SK-N-SH (cell line): ENCODE results near the gene LRIG1. TPM values are rescaled to one million over a fixed set of nuclear protein-coding genes. Genes with fewer than 3 reads are reported as not detected.
A peak's percentile ranks its signal among the peaks of the same experiment; 100 is the strongest.

Experiments used
- CTCF ChIA-PET: fragments of 300-600, 350-600 bp; formaldehyde crosslinking; extraction: SDS; loops from one replicate; lab custom pipeline; 2021; lab: Yijun Ruan, JAX
- POLR2A ChIA-PET: fragments of 350-600 bp; sonication (Branson Sonifier 250); formaldehyde crosslinking; extraction: SDS; loops from one replicate; lab custom pipeline; 2020; ENCODE audit warnings: antibody characterized with exemption, inconsistent platforms; lab: Yijun Ruan, JAX
- DNase-seq: peaks from one replicate; pipeline ENCODE4 v3.0.0; 2012
- H2AFZ ChIP-seq: fragments of 200-600 bp; sonication (generic); 2 replicates; pipeline ENCODE4 v1.8.1; 2016; ENCODE audit warnings: antibody characterized with exemption, mild to moderate bottlenecking, low read depth
- H3F3A ChIP-seq: fragments of 200-600 bp; sonication (generic); replicated peaks from 2 replicates; pipeline ENCODE3; 2016; ENCODE audit warnings: antibody characterized with exemption, mild to moderate bottlenecking; ENCODE audit not compliant: insufficient read depth
- H3K27ac ChIP-seq, 2 experiments: fragments of 200-500 bp in 1 of 2; fragments of 200-600 bp in 1 of 2; sonication (Bioruptor generic) in 1 of 2; sonication (generic), shearing (Covaris generic) in 1 of 2; 2 replicates each; pipeline versions ENCODE4 v1.5.1 to v1.6.1; 2014 to 2016; ENCODE audit warnings: low read depth in 2 of 2, inconsistent platforms in 1 of 2, low read length in 1 of 2, mild to moderate bottlenecking in 1 of 2, mixed read lengths in 1 of 2
- H3K27me3 ChIP-seq: fragments of 200-600 bp; sonication (generic), shearing (Covaris generic); 2 replicates; pipeline ENCODE4 v1.6.1; 2016; ENCODE audit warnings: mixed run types; ENCODE audit not compliant: insufficient read depth
- H3K36me3 ChIP-seq, 2 experiments: fragments of 200-500 bp in 1 of 2; fragments of 200-600 bp in 1 of 2; sonication (Bioruptor generic) in 1 of 2; sonication (generic) in 1 of 2; replicated peaks in 1 of 2; 2 replicates each; pipeline versions ENCODE3 to v1.5.1; 2014 to 2016; ENCODE audit warnings: low read length in 1 of 2, mild to moderate bottlenecking in 1 of 2; ENCODE audit not compliant: insufficient read depth in 2 of 2, control insufficient read depth in 1 of 2
- H3K4me1 ChIP-seq, 2 experiments: fragments of 200-500 bp in 1 of 2; fragments of 200-600 bp in 1 of 2; sonication (Bioruptor generic) in 1 of 2; sonication (generic), shearing (Covaris generic) in 1 of 2; 2 replicates each; pipeline versions ENCODE4 v1.5.1 to v1.6.1; 2014 to 2016; ENCODE audit warnings: low read depth in 1 of 2, low read length in 1 of 2, mixed run types in 1 of 2; ENCODE audit not compliant: insufficient read depth in 2 of 2, control insufficient read depth in 1 of 2
- H3K4me2 ChIP-seq: fragments of 200-600 bp; sonication (generic), shearing (Covaris generic); 2 replicates; pipeline ENCODE4 v1.6.1; 2017; ENCODE audit warnings: mixed run types
- H3K4me3 ChIP-seq, 2 experiments: fragments of 200-500 bp in 1 of 2; fragments of 200-600 bp in 1 of 2; sonication (Bioruptor generic) in 1 of 2; sonication (generic), shearing (Covaris generic) in 1 of 2; 2 replicates each; pipeline versions ENCODE4 v1.5.1 to v1.8.1; 2014 to 2016; ENCODE audit warnings: low read depth in 2 of 2, inconsistent platforms in 1 of 2, low read length in 1 of 2, mild to moderate bottlenecking in 1 of 2, mixed read lengths in 1 of 2, moderate library complexity in 1 of 2
- H3K79me2 ChIP-seq: fragments of 200-600 bp; sonication (generic); 2 replicates; pipeline ENCODE4 v1.8.1; 2017; ENCODE audit warnings: mild to moderate bottlenecking; ENCODE audit not compliant: insufficient read depth
- H3K9ac ChIP-seq: fragments of 200-600 bp; sonication (generic); 2 replicates; pipeline ENCODE4 v1.6.1; 2017; ENCODE audit warnings: mixed run types
- H3K9me2 ChIP-seq: fragments of 200-600 bp; sonication (generic); 2 replicates; pipeline ENCODE4 v1.6.1; 2017; ENCODE audit warnings: mixed run types
- H3K9me3 ChIP-seq: fragments of 200-600 bp; sonication (generic); 2 replicates; pipeline ENCODE4 v1.6.1; 2017; ENCODE audit warnings: mixed run types, mild to moderate bottlenecking, moderate library complexity
- H4K20me1 ChIP-seq: fragments of 200-600 bp; sonication (generic); 2 replicates; pipeline ENCODE4 v1.6.1; 2017; ENCODE audit warnings: mild to moderate bottlenecking, mixed run types; ENCODE audit not compliant: insufficient read depth
- EP300 ChIP-seq, 2 experiments: IDR thresholded peaks; 2 replicates each; pipeline versions ENCODE4 v1.4.0 to v1.6.1; 2012; ENCODE audit warnings: borderline replicate concordance in 1 of 2, low read depth in 1 of 2, low read length in 1 of 2
- FOXJ3 ChIP-seq: sonication (generic); formaldehyde crosslinking; IDR thresholded peaks from 2 replicates; pipeline ENCODE4 v1.5.1; 2020; ENCODE audit warnings: mild to moderate bottlenecking, missing genetic modification reagents
- GATA2 ChIP-seq: sonication (generic); formaldehyde crosslinking; IDR thresholded peaks from 2 replicates; pipeline ENCODE4 v1.5.0; 2020; ENCODE audit warnings: mild to moderate bottlenecking, missing genetic modification reagents
- MXI1 ChIP-seq: IDR thresholded peaks from 2 replicates; pipeline ENCODE4 v1.6.1; 2012; ENCODE audit warnings: mild to moderate bottlenecking, low read depth, low read length, improper control_type of control experiment
- PBX3 ChIP-seq: IDR thresholded peaks from 2 replicates; pipeline ENCODE4; 2012
- POLR2AphosphoS5 ChIP-seq: IDR thresholded peaks from 2 replicates; pipeline ENCODE4 v1.6.1; 2012; ENCODE audit warnings: low read depth, low read length
- REST ChIP-seq: IDR thresholded peaks from 2 replicates; pipeline ENCODE4 v1.6.1; 2012; ENCODE audit warnings: mild to moderate bottlenecking, low read depth, low read length, moderate library complexity
- SIN3A ChIP-seq: IDR thresholded peaks from 2 replicates; pipeline ENCODE4 v1.6.1; 2012; ENCODE audit warnings: low read depth, mild to moderate bottlenecking, low read length, moderate library complexity, borderline replicate concordance
- SMC3 ChIP-seq: IDR thresholded peaks from 2 replicates; pipeline ENCODE4 v1.6.1; 2012; ENCODE audit warnings: low read depth, low read length, improper control_type of control experiment
- TCF12 ChIP-seq: IDR thresholded peaks from 2 replicates; pipeline ENCODE4 v1.4.0; 2012
- YY1 ChIP-seq: IDR thresholded peaks from 2 replicates; pipeline ENCODE4 v1.4.0; 2012; ENCODE audit warnings: low read depth, mild to moderate bottlenecking
- WGBS: methylation state at CpG from one replicate; pipeline ENCODE4 v1.1.6; 2017; ENCODE audit warnings: low lambda C conversion rate; 5-methylcytosine and 5-hydroxymethylcytosine counted together
- polyA plus RNA-seq, 3 experiments: library from polyadenylated mRNA; depleted of rRNA; stranded (reverse); fragments of >200 nt; gene quantifications; 2 replicates each; pipeline ENCODE4 v1.2.3, GENCODE V29; 2012
- TF ChIP-seq, protein P1 (sequence below): IDR thresholded peaks from 2 replicates; pipeline ENCODE4 v1.4.0; 2012; ENCODE audit warnings: low read depth, borderline replicate concordance
- TF ChIP-seq, protein P2 (sequence below): IDR thresholded peaks from 2 replicates; pipeline ENCODE4 v1.4.0; 2012; ENCODE audit warnings: low read depth
- TF ChIP-seq, protein P3 (sequence below): fragments of 150-350 bp; IDR thresholded peaks from 2 replicates; pipeline ENCODE4 v1.6.1; 2017; ENCODE audit warnings: antibody characterized with exemption, low read length, low read depth, borderline replicate concordance

The LRIG1 gene
- polyA plus RNA-seq, 1 of the 3 experiments (the other 2 are of a cell fraction) = 1.7 TPM

GRCh38 chr3:66483006-66483405 lies 17.8 kb downstream of the LRIG1 start (continued):
- no peak for TF ChIP-seq REST

DNA sequence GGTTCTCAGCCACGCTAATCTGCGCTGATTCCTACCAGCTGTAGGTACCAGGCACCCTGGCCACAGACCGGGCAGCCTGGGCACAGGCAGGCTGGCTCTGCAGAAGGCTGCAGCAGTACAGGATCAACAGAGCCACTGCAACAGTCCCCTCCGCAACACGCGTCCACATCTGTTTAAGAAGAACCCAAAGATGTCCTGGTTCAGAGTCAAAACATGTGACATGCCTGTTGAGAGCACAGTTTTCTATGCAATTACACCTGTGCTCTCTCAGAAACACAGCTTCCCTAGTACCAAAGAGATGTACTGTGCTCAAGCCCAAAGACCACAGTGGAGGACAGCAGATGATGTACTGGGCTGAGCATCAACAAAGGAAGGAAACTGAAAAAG lies 18.8 kb downstream of the LRIG1 start:
- H3K27me3 ChIP-seq = no peaks in the 10 kb centered on the region
- no peak overlapping the region for H2AFZ ChIP-seq
- H3K9ac ChIP-seq = no peak overlapping the region
- H3K9me2 ChIP-seq = no peaks in the 10 kb centered on the region
- H3K36me3 ChIP-seq = no peaks in the 10 kb centered on the region
- TF ChIP-seq, protein P1, sequence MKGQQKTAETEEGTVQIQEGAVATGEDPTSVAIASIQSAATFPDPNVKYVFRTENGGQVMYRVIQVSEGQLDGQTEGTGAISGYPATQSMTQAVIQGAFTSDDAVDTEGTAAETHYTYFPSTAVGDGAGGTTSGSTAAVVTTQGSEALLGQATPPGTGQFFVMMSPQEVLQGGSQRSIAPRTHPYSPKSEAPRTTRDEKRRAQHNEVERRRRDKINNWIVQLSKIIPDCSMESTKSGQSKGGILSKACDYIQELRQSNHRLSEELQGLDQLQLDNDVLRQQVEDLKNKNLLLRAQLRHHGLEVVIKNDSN = no peak
- TF ChIP-seq TCF12 = no peak
- TF ChIP-seq PBX3 = no peak
- H3K27ac ChIP-seq = no peak overlapping the region
- ChIA-PET CTCF (interaction anchor here (1.2 kb wide), 1 partner anchor 15 kb away, joined by 3 read pairs; no protein-coding TSS in a partner anchor), POLR2A (no interaction called here)
- DNase-seq = peak; percentile 21
- H3K79me2 ChIP-seq = no peaks in the 10 kb centered on the region
- peaks cover 0 to 9% of the 10 kb centered on the region in 2 experiments; a peak in 2 of 4 replicates for H3K4me1 ChIP-seq
- H3K9me3 ChIP-seq = no peaks in the 10 kb centered on the region
- H3K4me3 ChIP-seq = no peak overlapping the region
- H3K4me2 ChIP-seq = no peak overlapping the region
- no peaks in the 10 kb centered on the region for H4K20me1 ChIP-seq
- H3F3A ChIP-seq = no peaks in the 10 kb centered on the region
- WGBS = 88% methylated on average over 6 of the region's 6 CpGs

DNA sequence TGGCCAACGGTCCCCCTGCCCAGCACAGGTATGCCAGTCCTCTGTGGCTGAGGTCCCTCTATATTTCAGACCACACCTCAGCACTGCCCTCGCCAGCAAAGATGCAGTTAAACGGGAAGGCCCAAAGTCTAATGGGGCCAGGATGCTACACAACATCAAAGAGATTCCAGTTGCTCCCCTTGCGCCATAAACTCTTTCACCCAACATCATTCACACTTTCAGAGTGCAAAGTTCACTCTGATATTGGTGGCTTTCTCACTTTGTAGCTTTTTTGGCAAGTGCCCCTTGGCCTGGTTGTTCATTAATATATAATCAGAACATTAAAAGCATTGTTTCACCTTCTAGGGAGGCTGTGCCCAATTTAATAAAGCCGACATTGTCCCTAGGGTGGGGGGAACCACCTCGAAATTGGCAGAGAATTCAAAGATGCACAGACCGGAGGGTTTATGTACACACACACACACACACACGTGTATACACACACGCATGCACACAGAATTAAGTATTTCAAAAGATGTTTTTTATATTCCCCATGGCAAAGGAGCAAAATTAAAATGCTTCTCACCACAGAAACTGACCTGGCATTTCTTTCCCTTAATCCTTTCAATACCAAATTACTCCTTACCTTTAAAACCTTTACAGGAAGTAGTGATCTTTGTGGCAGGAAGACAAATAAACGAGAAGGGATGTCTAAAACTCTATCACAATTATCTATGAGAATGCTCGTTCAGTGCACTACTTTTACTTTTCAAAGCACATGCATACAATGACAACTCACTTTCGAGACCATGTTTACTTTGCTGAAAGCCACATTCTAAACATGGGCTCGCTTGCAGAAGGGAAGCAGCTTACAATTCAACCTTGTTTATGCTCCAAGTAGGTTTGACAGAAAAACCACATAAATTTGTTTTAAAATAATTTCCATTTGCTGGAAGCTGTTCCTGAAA lies 19.5 kb downstream of the LRIG1 start:
- H3K4me3 ChIP-seq = no peak overlapping the region
- no peak overlapping the region for H2AFZ ChIP-seq
- no peak overlapping the region for H3K9ac ChIP-seq
- H3K9me2 ChIP-seq = no peaks in the 10 kb centered on the region
- peaks cover 0 to 11% of the 10 kb centered on the region in 2 experiments; a peak in 2 of 4 replicates for H3K4me1 ChIP-seq
- no peak overlapping the region for H3K27ac ChIP-seq
- CTCF ChIA-PET = interaction anchor here (1.1 to 1.2 kb wide), 2 partner anchors 15 to 73 kb away, joined by 3 read pairs; no protein-coding TSS in a partner anchor
- no peak for TF ChIP-seq YY1
- TF ChIP-seq, protein P2, sequence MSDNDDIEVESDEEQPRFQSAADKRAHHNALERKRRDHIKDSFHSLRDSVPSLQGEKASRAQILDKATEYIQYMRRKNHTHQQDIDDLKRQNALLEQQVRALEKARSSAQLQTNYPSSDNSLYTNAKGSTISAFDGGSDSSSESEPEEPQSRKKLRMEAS = no peak
- no peak for TF ChIP-seq SMC3
- TF ChIP-seq MXI1 = no peak
- TF ChIP-seq, protein P3, sequence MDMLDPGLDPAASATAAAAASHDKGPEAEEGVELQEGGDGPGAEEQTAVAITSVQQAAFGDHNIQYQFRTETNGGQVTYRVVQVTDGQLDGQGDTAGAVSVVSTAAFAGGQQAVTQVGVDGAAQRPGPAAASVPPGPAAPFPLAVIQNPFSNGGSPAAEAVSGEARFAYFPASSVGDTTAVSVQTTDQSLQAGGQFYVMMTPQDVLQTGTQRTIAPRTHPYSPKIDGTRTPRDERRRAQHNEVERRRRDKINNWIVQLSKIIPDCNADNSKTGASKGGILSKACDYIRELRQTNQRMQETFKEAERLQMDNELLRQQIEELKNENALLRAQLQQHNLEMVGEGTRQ = no peak
- no peak for TF ChIP-seq GATA2 (CRISPR knock-in tag)
- no peak for TF ChIP-seq POLR2AphosphoS5
- TF ChIP-seq SIN3A = no peak
- TF ChIP-seq EP300 (IDR thresholded peaks at IDR 0.05; ENCODE audit: borderline replicate concordance in 1 of 2, low read depth in 1 of 2, low read length in 1 of 2) = no peak
- no peak for TF ChIP-seq FOXJ3
- H3K9me3 ChIP-seq = no peaks in the 10 kb centered on the region
- H3F3A ChIP-seq = no peaks in the 10 kb centered on the region
- WGBS = 74% methylated on average over 13 of the region's 13 CpGs
- POLR2A ChIA-PET = no interaction called here
- H3K27me3 ChIP-seq = no peaks in the 10 kb centered on the region
- DNase-seq = no peak
- no peaks in the 10 kb centered on the region for H3K36me3 ChIP-seq
- no peaks in the 10 kb centered on the region for H3K79me2 ChIP-seq
- H3K4me2 ChIP-seq = no peak overlapping the region
- no peaks in the 10 kb centered on the region for H4K20me1 ChIP-seq
